Mesendoderm (in vitro differentiated cells): ENCODE measurements around the gene SOBP.

ENCODE experiments used
- DNase-seq: peaks from one replicate; pipeline ENCODE4 v3.0.0; 2013
- H2AK5ac ChIP-seq: 2 replicates; pipeline ENCODE4 v1.6.1; 2013; ENCODE audit warnings: low read length, inconsistent platforms
- H2BK120ac ChIP-seq: 2 replicates; pipeline ENCODE4 v1.6.1; 2013; ENCODE audit warnings: low read depth, mild to moderate bottlenecking, low read length, moderate library complexity, mixed read lengths
- H2BK15ac ChIP-seq: replicated peaks from 2 replicates; pipeline ENCODE4 v1.6.1; 2013; ENCODE audit warnings: low read depth, mild to moderate bottlenecking, moderate library complexity
- H2BK5ac ChIP-seq: 2 replicates; pipeline ENCODE4 v1.6.1; 2013; ENCODE audit warnings: low read length, inconsistent platforms
- H3K18ac ChIP-seq: 2 replicates; pipeline ENCODE4 v1.6.1; 2013; ENCODE audit warnings: mild to moderate bottlenecking, low read length, mixed read lengths
- H3K23ac ChIP-seq: one replicate; pipeline ENCODE4 v1.6.1; 2013; ENCODE audit warnings: low read length
- H3K27ac ChIP-seq: 2 replicates; pipeline ENCODE4 v1.5.1; 2013; ENCODE audit warnings: low read depth, mild to moderate bottlenecking, inconsistent platforms, low read length, moderate library complexity
- H3K27me3 ChIP-seq: 2 replicates; pipeline ENCODE4 v1.6.1; 2013; ENCODE audit warnings: low read length, control low read depth, mild to moderate bottlenecking, inconsistent platforms; ENCODE audit not compliant: insufficient read depth, poor library complexity
- H3K36me3 ChIP-seq: 2 replicates; pipeline ENCODE4 v1.6.1; 2013; ENCODE audit warnings: low read length, inconsistent platforms; ENCODE audit not compliant: control insufficient read depth, insufficient read depth
- H3K4ac ChIP-seq: one replicate; pipeline ENCODE4 v1.6.1; 2013; ENCODE audit warnings: low read depth, mild to moderate bottlenecking, low read length, moderate library complexity
- H3K4me1 ChIP-seq: 2 replicates; pipeline ENCODE4 v1.6.1; 2013; ENCODE audit warnings: low read depth, low read length, inconsistent platforms; ENCODE audit not compliant: control insufficient read depth
- H3K4me2 ChIP-seq: 2 replicates; pipeline ENCODE4 v1.6.1; 2013; ENCODE audit warnings: low read length
- H3K4me3 ChIP-seq: 2 replicates; pipeline ENCODE4 v1.5.1; 2013; ENCODE audit warnings: mild to moderate bottlenecking, low read length
- H3K56ac ChIP-seq: one replicate; pipeline ENCODE4 v1.6.1; 2013; ENCODE audit warnings: low read length
- H3K79me1 ChIP-seq: 2 replicates; pipeline ENCODE4 v1.6.1; 2013; ENCODE audit warnings: low read length, inconsistent platforms
- H3K79me2 ChIP-seq: 2 replicates; pipeline ENCODE4 v1.6.1; 2013; ENCODE audit warnings: mild to moderate bottlenecking, low read length; ENCODE audit not compliant: control insufficient read depth, insufficient read depth
- H3K9ac ChIP-seq: 2 replicates; pipeline ENCODE4 v1.6.1; 2013; ENCODE audit warnings: low read length, inconsistent platforms
- H4K5ac ChIP-seq: one replicate; pipeline ENCODE4 v1.6.1; 2013; ENCODE audit warnings: low read length
- H4K8ac ChIP-seq: one replicate; pipeline ENCODE4 v1.6.1; 2013; ENCODE audit warnings: low read depth, mild to moderate bottlenecking, control low read depth, low read length, moderate library complexity
- whole genome bisulfite sequencing: extraction: QIAGEN DNeasy Blood & Tissue Kit; methylation state at CpG from one replicate; pipeline ENCODE4 v1.1.7; 2013; ENCODE audit warnings: low lambda C conversion rate, missing lambda C conversion rate; ENCODE audit not compliant: insufficient coverage; ENCODE audit errors: extremely low coverage; 5-methylcytosine and 5-hydroxymethylcytosine counted together

The SOBP gene

DNA sequence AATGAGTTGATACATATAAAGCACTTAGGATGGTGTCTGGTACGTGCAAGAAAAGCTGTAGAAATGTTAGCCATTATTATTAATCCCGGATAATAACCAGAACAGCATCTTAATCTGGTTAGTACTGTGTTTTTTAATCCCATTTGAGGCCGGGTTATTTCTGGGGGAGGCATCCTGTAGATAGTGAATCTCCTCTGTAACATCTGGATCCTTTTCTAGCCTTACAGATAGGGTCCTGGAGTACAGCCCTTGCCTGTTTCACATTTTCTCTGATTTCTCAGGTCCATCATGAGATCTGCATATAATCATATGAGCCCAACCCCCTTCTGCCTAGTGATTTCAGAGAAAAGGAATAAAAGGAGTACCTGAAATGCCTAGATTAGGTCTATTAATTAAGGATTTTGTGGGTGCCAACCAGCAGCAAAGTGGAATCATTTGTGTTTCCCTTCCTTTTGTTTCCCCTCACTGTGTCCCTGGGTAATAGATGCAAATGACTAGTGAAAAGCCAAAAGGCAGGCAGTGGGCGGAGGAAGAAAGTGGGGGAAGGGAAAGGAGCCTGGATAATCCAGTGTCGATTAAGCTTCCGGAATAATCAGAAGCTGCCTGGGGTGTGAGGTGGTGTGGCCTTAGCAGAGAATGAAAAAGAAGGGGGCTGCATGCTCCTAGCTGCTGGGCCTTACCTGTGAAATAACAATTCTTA is 88.9 kb downstream of the SOBP start:
- no peak overlapping the region for H2BK120ac ChIP-seq
- H2BK5ac ChIP-seq: peak overlapping the region; percentile 2
- peak overlapping the region; percentile 61 for H3K18ac ChIP-seq
- no peak overlapping the region for H3K27ac ChIP-seq
- WGBS: no CpG with 5 or more reads among the region's 6 CpGs
- H3K4me1 ChIP-seq: peaks cover 11% of the 10 kb centered on the region
- H2AK5ac ChIP-seq: no peak overlapping the region
- no peak overlapping the region for H2BK15ac ChIP-seq
- H3K4me3 ChIP-seq: no peak overlapping the region
- DNase-seq: peak; percentile 85
- no peak overlapping the region for H4K5ac ChIP-seq
- no peak overlapping the region for H3K4me2 ChIP-seq
- no peaks in the 10 kb centered on the region for H3K36me3 ChIP-seq
- H3K56ac ChIP-seq: peak overlapping the region; percentile 25
- H3K9ac ChIP-seq: no peak overlapping the region
- no peaks in the 10 kb centered on the region for H3K79me2 ChIP-seq
- no peak overlapping the region for H3K4ac ChIP-seq
- H3K23ac ChIP-seq: no peak overlapping the region
- H4K8ac ChIP-seq: no peak overlapping the region
- H3K79me1 ChIP-seq: no peaks in the 10 kb centered on the region
- no peaks in the 10 kb centered on the region for H3K27me3 ChIP-seq

DNA sequence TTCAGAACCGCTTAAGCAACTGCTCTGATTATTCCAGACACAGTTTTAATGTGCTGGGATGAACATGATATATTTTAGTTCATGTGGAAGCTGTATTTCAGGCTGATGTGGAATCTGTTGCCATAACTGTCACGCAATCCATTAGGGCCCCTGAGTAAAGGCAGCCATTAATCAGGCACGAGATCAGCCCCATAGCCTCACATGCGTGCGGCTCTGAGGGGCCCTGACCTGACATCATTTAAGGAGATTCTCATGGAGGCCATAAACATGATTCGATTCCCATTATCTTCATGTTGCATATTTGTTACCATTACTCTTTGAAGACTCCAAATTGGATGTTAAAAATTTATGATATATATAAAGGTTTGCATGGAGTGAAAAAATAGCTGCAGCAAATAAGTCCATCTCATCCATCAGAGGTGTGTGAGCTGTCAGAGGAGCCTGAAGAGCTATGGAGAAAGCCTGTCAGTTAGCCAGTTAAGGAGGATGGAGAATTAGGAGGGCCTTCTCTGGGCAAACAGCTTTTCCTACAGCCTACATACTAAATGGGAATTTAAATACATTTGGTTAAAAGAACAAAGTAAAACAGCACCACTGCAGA is 89.6 kb downstream of the SOBP start:
- H4K8ac ChIP-seq: no peak overlapping the region
- H3K23ac ChIP-seq: no peak overlapping the region
- peaks cover 11% of the 10 kb centered on the region for H3K4me1 ChIP-seq
- H3K27ac ChIP-seq: no peak overlapping the region
- no peak overlapping the region for H3K4me2 ChIP-seq
- DNase-seq: no peak
- no peak overlapping the region for H2AK5ac ChIP-seq
- H3K79me2 ChIP-seq: no peaks in the 10 kb centered on the region
- H3K27me3 ChIP-seq: no peaks in the 10 kb centered on the region
- H3K9ac ChIP-seq: no peak overlapping the region
- no peaks in the 10 kb centered on the region for H3K36me3 ChIP-seq
- H3K4ac ChIP-seq: no peak overlapping the region
- H2BK5ac ChIP-seq: no peak overlapping the region
- no peak overlapping the region for H4K5ac ChIP-seq
- peak overlapping the region; percentile 45 for H3K18ac ChIP-seq
- H2BK15ac ChIP-seq: peak overlapping the region; percentile 93
- H2BK120ac ChIP-seq: no peak overlapping the region
- H3K4me3 ChIP-seq: no peak overlapping the region
- peak overlapping the region; percentile 70 for H3K56ac ChIP-seq
- no CpG with 5 or more reads among the region's 6 CpGs for WGBS
- no peaks in the 10 kb centered on the region for H3K79me1 ChIP-seq

DNA sequence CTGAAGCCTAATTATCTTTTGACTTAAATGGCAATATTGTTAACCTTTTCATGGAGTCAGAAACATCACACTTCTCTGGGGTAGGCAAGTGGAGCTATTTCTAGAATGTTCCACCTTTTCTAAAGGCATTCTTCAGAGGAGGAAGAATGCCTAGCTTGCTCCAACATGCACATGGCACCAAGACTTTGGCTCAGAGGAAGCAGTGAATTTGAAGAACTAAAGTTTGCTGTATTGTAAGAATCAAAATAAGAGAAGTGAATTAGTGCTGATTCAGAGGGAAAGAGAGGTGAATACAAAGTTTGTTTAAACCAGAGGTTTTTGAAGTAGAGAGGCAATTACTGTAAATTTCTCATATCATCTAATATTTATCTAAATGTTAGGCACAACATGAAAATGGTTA is 92.2 kb downstream of the SOBP start:
- Histone ChIP-seq H4K8ac (no peak overlapping the region), H3K18ac (no peak overlapping the region), H3K4me1 (peaks cover 14% of the 10 kb centered on the region), H3K4ac (no peak overlapping the region), H3K9ac (no peak overlapping the region), H3K27me3 (no peaks in the 10 kb centered on the region), H3K56ac (no peak overlapping the region), H4K5ac (no peak overlapping the region), H3K23ac (no peak overlapping the region), H3K27ac (no peak overlapping the region), H3K36me3 (no peaks in the 10 kb centered on the region), H3K79me2 (no peaks in the 10 kb centered on the region), H2BK15ac (no peak overlapping the region), H2BK120ac (no peak overlapping the region), H2BK5ac (no peak overlapping the region), H3K4me3 (no peak overlapping the region), H3K4me2 (no peak overlapping the region), H2AK5ac (no peak overlapping the region), H3K79me1 (no peaks in the 10 kb centered on the region)
- no peak for DNase-seq

DNA sequence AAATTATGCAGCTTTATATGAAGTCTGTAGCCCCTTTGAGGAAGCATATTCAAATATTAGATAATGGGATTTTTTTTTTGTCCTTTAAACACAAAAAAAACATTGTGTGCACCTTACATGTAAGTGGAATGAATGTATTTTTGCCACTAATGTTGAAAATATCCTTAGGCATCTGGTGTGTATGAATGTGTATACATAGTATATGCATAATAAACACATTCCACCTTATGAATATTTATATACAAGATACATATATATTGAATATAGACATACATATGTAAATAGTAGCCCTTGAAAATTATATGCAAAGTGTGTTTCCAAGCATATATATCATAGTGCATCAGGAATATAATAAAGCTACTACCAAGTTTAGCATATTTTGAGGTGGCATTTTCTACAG is 94.8 kb downstream of the SOBP start:
- H3K23ac ChIP-seq: no peak overlapping the region
- DNase-seq: no peak
- H2AK5ac ChIP-seq: no peak overlapping the region
- H2BK5ac ChIP-seq: no peak overlapping the region
- H3K4me3 ChIP-seq: no peak overlapping the region
- H3K4ac ChIP-seq: no peak overlapping the region
- H2BK15ac ChIP-seq: no peak overlapping the region
- H4K8ac ChIP-seq: no peak overlapping the region
- H3K27me3 ChIP-seq: no peaks in the 10 kb centered on the region
- H3K18ac ChIP-seq: no peak overlapping the region
- H3K27ac ChIP-seq: no peak overlapping the region
- no peak overlapping the region for H3K56ac ChIP-seq
- H3K4me1 ChIP-seq: peaks cover 3% of the 10 kb centered on the region
- no peaks in the 10 kb centered on the region for H3K36me3 ChIP-seq
- H2BK120ac ChIP-seq: no peak overlapping the region
- no peaks in the 10 kb centered on the region for H3K79me2 ChIP-seq
- no peak overlapping the region for H3K4me2 ChIP-seq
- no peak overlapping the region for H4K5ac ChIP-seq
- no peak overlapping the region for H3K9ac ChIP-seq
- no peaks in the 10 kb centered on the region for H3K79me1 ChIP-seq

DNA sequence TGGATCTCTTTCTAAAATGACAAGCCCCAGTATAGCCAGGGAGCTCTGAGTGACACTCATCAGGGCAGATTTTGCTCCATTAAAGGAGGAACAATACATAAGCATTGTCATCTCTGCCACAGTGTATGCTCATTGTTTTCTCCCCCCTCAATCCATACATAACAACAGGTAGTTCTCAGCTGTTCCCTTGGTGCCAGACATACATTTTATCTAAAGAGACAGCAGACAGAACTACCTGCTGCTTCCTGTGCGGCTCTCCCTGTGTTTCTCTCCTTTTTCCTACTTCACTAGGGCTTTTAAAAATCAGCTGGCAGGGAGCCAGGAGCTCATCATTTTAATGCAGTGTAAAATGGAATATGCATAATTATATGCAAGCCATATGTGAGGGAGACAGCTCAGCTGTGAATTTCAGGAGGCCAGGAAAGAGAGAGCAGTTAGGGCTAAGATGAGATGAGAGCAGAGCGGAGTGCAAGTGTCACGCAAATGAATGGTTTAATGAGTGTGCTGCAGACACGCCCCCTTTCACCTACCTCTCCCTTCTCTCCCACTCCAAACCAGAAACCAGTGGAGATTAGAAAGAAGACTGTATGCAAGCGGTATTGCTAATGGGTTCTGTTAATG is 96.0 kb downstream of the SOBP start:
- no peak overlapping the region for H2BK5ac ChIP-seq
- no peak overlapping the region for H2AK5ac ChIP-seq
- no peak overlapping the region for H3K18ac ChIP-seq
- no peaks in the 10 kb centered on the region for H3K27me3 ChIP-seq
- no peaks in the 10 kb centered on the region for H3K36me3 ChIP-seq
- no peaks in the 10 kb centered on the region for H3K79me2 ChIP-seq
- no peak for DNase-seq
- no peak overlapping the region for H3K23ac ChIP-seq
- H2BK15ac ChIP-seq: no peak overlapping the region
- H3K4ac ChIP-seq: no peak overlapping the region
- H2BK120ac ChIP-seq: no peak overlapping the region
- H3K4me3 ChIP-seq: no peak overlapping the region
- no peak overlapping the region for H3K9ac ChIP-seq
- no peaks in the 10 kb centered on the region for H3K79me1 ChIP-seq
- no peak overlapping the region for H3K27ac ChIP-seq
- no peak overlapping the region for H4K5ac ChIP-seq
- H3K4me2 ChIP-seq: no peak overlapping the region
- no CpG with 5 or more reads among the region's 5 CpGs for WGBS
- no peak overlapping the region for H4K8ac ChIP-seq
- peaks cover 3% of the 10 kb centered on the region for H3K4me1 ChIP-seq
- H3K56ac ChIP-seq: no peak overlapping the region
